ENCODE measurements around the gene ANXA1.

Gene ANXA1

GRCh38 chr9:73137914-73138313 lies 13.8 kb upstream of the ANXA1 start:
- no peak for DNase-seq

GRCh38 chr9:73138516-73138915 lies 13.1 kb upstream of the ANXA1 start:
- no peak for DNase-seq

GRCh38 chr9:73141282-73141681 lies 10.4 kb upstream of the ANXA1 start:
- no peak for DNase-seq

GRCh38 chr9:73143711-73144328 lies 7.8 kb upstream of the ANXA1 start:
- DNase-seq, result no peak

GRCh38 chr9:73146111-73146815 lies 5.4 kb upstream of the ANXA1 start:
- DNase-seq, result no peak

- no peak for DNase-seq
Measured at GRCh38 chr9:73148447-73148937, 3.2 kb upstream of the ANXA1 start.

- peak in 1 of 51 donors; percentile 21 for DNase-seq
Measured at GRCh38 chr9:73149371-73150067, 2.1 kb upstream of the ANXA1 start.

- no peak for DNase-seq
Measured at GRCh38 chr9:73152543-73152844, 829 bp downstream of the ANXA1 start.

GRCh38 chr9:73152953-73153352 lies 1.3 kb downstream of the ANXA1 start:
- no peak for DNase-seq

- DNase-seq, result no peak
Measured at GRCh38 chr9:73153793-73154227, 2.1 kb downstream of the ANXA1 start.

GRCh38 chr9:73154271-73154670 lies 2.6 kb downstream of the ANXA1 start:
- no peak for DNase-seq

GRCh38 chr9:73154722-73155121 lies 3.1 kb downstream of the ANXA1 start:
- DNase-seq, result no peak

GRCh38 chr9:73155377-73155776 lies 3.7 kb downstream of the ANXA1 start:
- DNase-seq, result no peak

- DNase-seq, result no peak
Measured at GRCh38 chr9:73155968-73156864, 4.6 kb downstream of the ANXA1 start.

GRCh38 chr9:73156865-73157187 lies 5.2 kb downstream of the ANXA1 start:
- DNase-seq, result no peak

GRCh38 chr9:73157811-73158210 lies 6.1 kb downstream of the ANXA1 start:
- DNase-seq, result no peak

GRCh38 chr9:73158723-73159122 lies 7.1 kb downstream of the ANXA1 start:
- DNase-seq, result no peak

GRCh38 chr9:73160868-73161267 lies 9.2 kb downstream of the ANXA1 start:
- DNase-seq, result no peak

- no peak for DNase-seq
Measured at GRCh38 chr9:73162987-73163768, 11.5 kb downstream of the ANXA1 start.

GRCh38 chr9:73165911-73166310 lies 14.2 kb downstream of the ANXA1 start:
- DNase-seq, result no peak

- no peak for DNase-seq
Measured at GRCh38 chr9:73166468-73166867, 14.8 kb downstream of the ANXA1 start.

Measured in hypothalamus (tissue), 51 donors.